ENCODE results near the gene NCOA1. TPM values are rescaled to one million over a fixed set of nuclear protein-coding genes. Genes with fewer than 3 reads are reported as not detected.

Gene NCOA1
- total and polyA plus RNA-seq, 2 experiments from 2014 or later: 6.7 to 9.1 TPM

DNA sequence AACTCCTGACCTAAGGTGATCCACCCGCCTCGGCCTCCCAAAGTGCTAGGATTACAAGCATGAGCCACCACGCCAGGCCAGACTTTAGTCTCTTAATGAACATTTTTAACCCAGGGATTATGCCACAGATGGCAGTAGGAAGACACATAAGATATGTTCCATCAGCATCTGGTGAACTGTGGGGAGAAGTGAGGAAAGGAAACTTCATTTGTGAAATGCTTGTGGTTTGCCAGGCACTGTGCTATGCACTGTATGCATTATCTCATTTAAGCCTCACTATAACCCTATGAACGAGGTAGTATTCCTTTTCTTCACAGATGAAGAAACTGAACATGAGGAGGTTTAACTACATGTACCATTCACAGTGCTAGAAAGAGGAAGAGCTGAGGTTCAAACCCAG is 272.8 kb downstream of the NCOA1 start:
- TF ChIP-seq CTCF (IDR thresholded peaks at IDR 0.05; ENCODE audit: low read depth, low read length): no peak
- no peaks in the 10 kb centered on the region for H3K4me1 ChIP-seq (ENCODE audit: low read depth)
- H3K27me3 ChIP-seq: no peaks in the 10 kb centered on the region
- H3K27ac ChIP-seq: no peak overlapping the region
- peaks cover 8% of the 10 kb centered on the region for H3K36me3 ChIP-seq
- H3K4me3 ChIP-seq: no peak overlapping the region
- H3K9me3 ChIP-seq (ENCODE audit: low read depth): no peaks in the 10 kb centered on the region
- no peak for DNase-seq (ENCODE audit: low read depth in 1 of 2, low spot score in 1 of 2)

DNA sequence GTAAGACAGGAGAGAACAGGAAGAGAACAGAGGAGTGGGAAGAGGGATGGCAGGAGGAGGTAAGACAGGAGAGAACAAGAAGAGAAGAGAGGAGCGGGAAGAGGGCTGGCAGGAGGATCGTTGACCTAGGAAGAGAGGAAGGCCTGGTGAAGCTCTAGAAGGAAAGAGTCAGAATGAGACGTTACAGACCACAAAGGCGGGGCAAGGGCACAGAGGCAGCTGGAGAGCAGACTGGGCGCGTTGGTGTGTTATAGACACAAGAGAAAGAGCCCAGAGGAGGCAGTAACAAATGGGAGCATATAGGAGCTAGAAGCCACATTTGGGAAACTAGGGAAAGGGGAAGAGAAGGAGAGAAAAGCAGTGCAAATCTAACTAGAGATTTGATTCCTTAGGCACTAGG is 275.6 kb downstream of the NCOA1 start:
- no peak for DNase-seq (ENCODE audit: low read depth in 1 of 2, low spot score in 1 of 2)
- peaks cover 4% of the 10 kb centered on the region for H3K36me3 ChIP-seq
- H3K27me3 ChIP-seq: no peaks in the 10 kb centered on the region

GRCh38 chr2:24768013-24768412 is 277.0 kb downstream of the NCOA1 start:
- DNase-seq (ENCODE audit: low read depth in 1 of 2, low spot score in 1 of 2): no peak
- H3K36me3 ChIP-seq: peaks cover 4% of the 10 kb centered on the region
- no peaks in the 10 kb centered on the region for H3K9me3 ChIP-seq (ENCODE audit: low read depth)
- H3K4me1 ChIP-seq (ENCODE audit: low read depth): no peaks in the 10 kb centered on the region
- no peak for TF ChIP-seq CTCF (IDR thresholded peaks at IDR 0.05; ENCODE audit: low read depth, low read length)
- H3K4me3 ChIP-seq: no peak overlapping the region
- no peaks in the 10 kb centered on the region for H3K27me3 ChIP-seq
- H3K27ac ChIP-seq: no peak overlapping the region

More for the DNA sequence above, 275.6 kb downstream of the NCOA1 start:
- Histone ChIP-seq H3K9me3 (ENCODE audit: low read depth) (no peaks in the 10 kb centered on the region), H3K27ac (no peak overlapping the region), H3K4me3 (no peak overlapping the region), H3K4me1 (ENCODE audit: low read depth) (no peaks in the 10 kb centered on the region)
- no peak for TF ChIP-seq CTCF (IDR thresholded peaks at IDR 0.05; ENCODE audit: low read depth, low read length)

GRCh38 chr2:24768601-24769000 is 277.5 kb downstream of the NCOA1 start:
- H3K27me3 ChIP-seq: no peaks in the 10 kb centered on the region
- DNase-seq (ENCODE audit: low read depth in 1 of 2, low spot score in 1 of 2): no peak
- no peak overlapping the region for H3K4me3 ChIP-seq
- H3K4me1 ChIP-seq (ENCODE audit: low read depth): no peaks in the 10 kb centered on the region
- no peak overlapping the region for H3K27ac ChIP-seq
- H3K9me3 ChIP-seq (ENCODE audit: low read depth): no peaks in the 10 kb centered on the region
- TF ChIP-seq CTCF (IDR thresholded peaks at IDR 0.05; ENCODE audit: low read depth, low read length): no peak
- H3K36me3 ChIP-seq: peaks cover 4% of the 10 kb centered on the region

DNA sequence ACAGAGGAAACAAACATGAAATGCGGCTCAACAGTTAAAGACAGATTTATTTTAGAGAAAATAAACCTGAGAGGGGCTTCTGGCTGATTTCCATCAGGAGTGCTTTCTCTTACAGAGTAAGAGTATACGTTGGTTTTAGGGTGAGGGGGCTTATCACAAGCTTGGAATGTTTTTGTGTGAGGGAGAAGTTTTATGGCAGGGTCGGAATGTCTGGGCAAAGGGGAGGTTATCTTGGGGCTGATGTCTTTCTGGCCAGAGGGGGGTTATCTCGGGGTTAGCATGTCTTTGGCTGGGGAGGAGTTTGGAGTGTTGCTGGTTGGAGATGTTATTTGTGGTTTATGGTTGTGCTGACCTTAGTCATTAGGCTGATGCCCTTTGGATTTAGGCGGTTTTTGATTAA is 280.0 kb downstream of the NCOA1 start:
- Histone ChIP-seq H3K36me3 (peaks cover 4% of the 10 kb centered on the region), H3K27ac (no peak overlapping the region), H3K4me1 (ENCODE audit: low read depth) (no peaks in the 10 kb centered on the region), H3K9me3 (ENCODE audit: low read depth) (no peaks in the 10 kb centered on the region), H3K27me3 (no peaks in the 10 kb centered on the region), H3K4me3 (no peak overlapping the region)
- TF ChIP-seq CTCF (IDR thresholded peaks at IDR 0.05; ENCODE audit: low read depth, low read length): no peak
- DNase-seq (ENCODE audit: low read depth in 1 of 2, low spot score in 1 of 2): no peak

All from cardiac muscle cell (in vitro differentiated cells and primary cell).